ENCODE results near the gene CD27.
A peak's percentile ranks its signal among the peaks of the same experiment; 100 is the strongest.

The CD27 gene

GRCh38 chr12:6443361-6443983 is 1.3 kb upstream of the CD27 start:
- DNase-seq (ENCODE audit: low read depth): no peak
- TF ChIP-seq CTCF (conservative IDR thresholded peaks at IDR 0.05; ENCODE audit: low read depth, low read length): no peak

GRCh38 chr12:6444031-6444430 is 724 bp upstream of the CD27 start:
- H3K4me3 ChIP-seq (ENCODE audit: low read depth, low read length): no peak overlapping the region
- DNase-seq (ENCODE audit: low read depth): no peak
- TF ChIP-seq CTCF (conservative IDR thresholded peaks at IDR 0.05; ENCODE audit: low read depth, low read length): no peak

More at GRCh38 chr12:6443361-6443983, 1.3 kb upstream of the CD27 start:
- no peak overlapping the region for H3K4me3 ChIP-seq (ENCODE audit: low read depth, low read length)

GRCh38 chr12:6450091-6450868 is 5.5 kb downstream of the CD27 start:
- TF ChIP-seq CTCF (conservative IDR thresholded peaks at IDR 0.05; ENCODE audit: low read depth, low read length): no peak
- peak overlapping the region; percentile 74 for H3K4me3 ChIP-seq (ENCODE audit: low read depth, low read length)
- DNase-seq (ENCODE audit: low read depth): no peak

GRCh38 chr12:6450869-6451347 is 6.2 kb downstream of the CD27 start:
- no peak for TF ChIP-seq CTCF (conservative IDR thresholded peaks at IDR 0.05; ENCODE audit: low read depth, low read length)

GRCh38 chr12:6451348-6452244 is 6.8 kb downstream of the CD27 start, which contains the start of gene TAPBPL:
TAPBPL (plus strand) TSS chr12:6452042; CDS start chr12:6452249, 207 bp downstream.
- no peak for TF ChIP-seq CTCF (conservative IDR thresholded peaks at IDR 0.05; ENCODE audit: low read depth, low read length)
- H3K4me3 ChIP-seq (ENCODE audit: low read depth, low read length): peak within 1 kb of the TSS; percentile 74

More at GRCh38 chr12:6450869-6451347, 6.2 kb downstream of the CD27 start:
- peak overlapping the region; percentile 74 for H3K4me3 ChIP-seq (ENCODE audit: low read depth, low read length)
- no peak for DNase-seq (ENCODE audit: low read depth)

DNA sequence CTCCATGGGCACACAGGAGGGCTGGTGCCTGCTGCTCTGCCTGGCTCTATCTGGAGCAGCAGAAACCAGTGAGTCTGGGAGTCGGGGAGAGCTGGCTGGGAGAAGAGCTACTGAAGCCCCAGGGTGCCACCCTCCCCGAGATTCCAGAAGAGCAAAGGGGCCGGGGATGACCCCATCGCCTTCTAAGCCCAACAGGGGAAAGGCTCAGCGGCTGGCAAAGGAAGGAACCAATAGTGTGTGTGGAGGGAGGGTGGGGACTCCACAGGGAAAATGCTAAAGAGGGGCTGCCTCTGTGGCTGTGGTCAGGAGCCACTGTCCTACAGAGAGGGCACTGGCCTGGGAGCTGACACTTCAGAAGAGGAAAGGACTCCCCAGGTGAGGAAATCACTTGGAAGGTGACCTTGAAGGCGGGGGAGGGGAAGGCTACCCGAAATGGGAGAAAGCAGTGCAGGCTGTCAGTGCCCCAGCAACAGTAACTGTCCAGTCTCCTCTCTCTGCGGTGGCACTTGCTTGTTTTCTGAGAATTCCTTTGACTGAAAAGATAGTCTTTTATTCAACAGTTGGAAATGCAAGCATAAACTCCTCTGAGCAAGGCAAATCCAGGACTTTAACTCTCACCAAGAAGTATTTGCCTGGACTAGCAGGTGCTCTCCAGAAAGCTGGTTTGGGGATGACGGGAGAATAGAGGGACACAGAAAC is 7.6 kb downstream of the CD27 start:
- TF ChIP-seq CTCF (conservative IDR thresholded peaks at IDR 0.05; ENCODE audit: low read depth, low read length): no peak
- H3K4me3 ChIP-seq (ENCODE audit: low read depth, low read length): peak overlapping the region; percentile 74
- no peak for DNase-seq (ENCODE audit: low read depth)

More at GRCh38 chr12:6451348-6452244, 6.8 kb downstream of the CD27 start, which contains the start of gene TAPBPL:
- DNase-seq (ENCODE audit: low read depth): peak; percentile 81

Data from choroid plexus epithelial cell (primary cell).